HL-60 (cell line): ENCODE results near the gene ZNRF3.

Source experiments
- CTCF ChIP-seq: IDR thresholded peaks from one replicate; pipeline ENCODE4 v1.5.1; 2011; ENCODE audit warnings: low read length, control low read depth, inconsistent platforms; ENCODE audit not compliant: insufficient read depth
- POLR2AphosphoS5 ChIP-seq: IDR thresholded peaks from 2 replicates; pipeline ENCODE4 v1.6.1; 2012; ENCODE audit warnings: low read depth
- REST ChIP-seq: IDR thresholded peaks from 2 replicates; pipeline ENCODE4 v1.6.1; 2012; ENCODE audit warnings: low read depth; ENCODE audit not compliant: insufficient replicate concordance
- SPI1 ChIP-seq: IDR thresholded peaks from 2 replicates; pipeline ENCODE4 v1.6.1; 2012; ENCODE audit warnings: low read depth, mild to moderate bottlenecking, borderline replicate concordance

- TF ChIP-seq CTCF (no peak), POLR2AphosphoS5 (no peak), REST (no peak), SPI1 (no peak)
Measured at GRCh38 chr22:28864878-28865596, 18.3 kb upstream of the ZNRF3 start.
